NCI-H748 treated with DMSO at 0.1 percent for 48 hours (cell line): ENCODE data around the gene PPP1R3A.

ENCODE experiments used
- DNase-seq: peaks from one replicate; lab custom pipeline; 2025; lab: John Stamatoyannopoulos, UW

PPP1R3A gene

DNA sequence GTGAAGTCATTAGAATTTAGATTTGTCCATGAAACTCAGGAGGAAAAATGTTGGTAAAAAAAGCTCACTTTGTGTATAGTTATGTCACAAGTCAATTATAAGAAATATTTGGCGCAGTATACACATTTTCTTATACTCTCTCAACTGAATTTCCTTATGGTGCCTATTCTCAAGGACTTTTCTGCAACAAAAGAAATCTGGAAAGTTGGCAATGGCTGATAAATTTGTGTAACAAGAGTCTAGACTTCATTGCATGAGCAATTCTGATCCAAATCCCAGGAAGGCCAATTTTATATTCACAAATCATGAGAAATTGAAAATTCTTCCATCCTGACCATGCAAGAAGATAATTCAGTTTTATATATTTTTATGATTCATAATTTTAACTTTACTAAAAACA is 35.7 kb downstream of the PPP1R3A start:
- DNase-seq = no peak

DNA sequence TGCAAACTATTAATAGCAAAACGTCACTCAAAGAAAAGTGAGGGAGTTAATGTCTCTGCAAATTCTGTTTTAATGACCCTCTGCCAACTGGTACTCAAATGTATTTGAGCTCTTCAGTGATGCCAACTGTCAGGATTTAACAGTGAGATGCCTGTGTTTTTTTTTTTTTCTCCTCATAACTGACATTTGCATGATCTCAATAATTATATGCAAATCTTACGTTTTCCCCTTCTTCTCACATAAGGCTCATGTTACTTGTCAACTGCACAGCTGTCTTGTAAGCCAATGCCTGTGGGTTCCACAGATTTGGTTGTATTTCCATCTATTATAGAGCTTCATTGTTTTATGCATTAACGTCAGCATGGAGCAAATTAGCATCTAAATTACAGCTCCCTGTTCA is 38.2 kb downstream of the PPP1R3A start:
- no peak for DNase-seq

DNA sequence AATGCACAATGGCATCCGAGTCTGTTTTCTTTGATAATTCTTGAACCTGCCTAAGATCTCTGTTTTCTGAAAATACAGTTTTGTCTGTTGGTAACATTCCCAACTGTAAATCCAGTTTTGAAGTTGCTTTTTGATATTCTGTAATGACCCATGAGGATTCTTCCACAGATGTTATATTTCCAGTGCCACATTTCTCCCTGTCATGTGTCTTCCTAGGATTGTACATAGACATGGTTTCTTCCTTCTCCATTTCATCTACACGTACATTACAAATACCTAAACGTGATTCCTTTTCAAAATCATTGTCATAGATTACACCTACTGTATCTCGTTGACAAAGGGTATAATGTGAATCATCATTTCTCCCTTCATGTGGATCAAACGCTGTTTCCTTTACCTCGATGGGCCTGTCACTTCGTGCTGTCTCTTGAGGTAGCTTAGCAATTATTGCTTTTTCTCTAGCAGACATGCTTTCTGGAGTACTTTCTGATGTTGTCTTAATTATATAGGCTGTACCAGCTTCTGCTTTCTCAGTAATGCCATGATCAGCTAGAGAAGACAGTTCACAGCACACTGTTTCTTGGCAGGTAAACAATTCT is 40.3 kb downstream of the PPP1R3A start:
- no peak for DNase-seq

DNA sequence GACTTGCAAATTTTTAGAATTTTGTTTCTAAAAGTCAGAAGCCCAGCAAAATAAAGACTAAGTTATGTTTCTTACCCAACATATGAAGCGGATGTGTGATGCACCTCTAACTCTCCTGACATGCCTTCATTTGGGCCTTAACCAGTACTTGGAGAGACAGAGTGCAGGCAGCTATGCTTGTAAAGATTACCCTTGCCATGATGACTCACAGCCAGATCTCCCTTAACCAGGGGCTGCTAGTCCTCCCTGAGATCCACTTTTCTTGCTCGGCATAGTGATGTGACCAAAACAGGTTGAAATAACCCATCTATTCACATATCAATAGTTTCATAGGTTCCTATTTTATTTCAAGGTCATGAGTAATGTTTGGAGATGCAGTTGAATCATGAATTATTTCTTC is 43.6 kb downstream of the PPP1R3A start:
- no peak for DNase-seq

DNA sequence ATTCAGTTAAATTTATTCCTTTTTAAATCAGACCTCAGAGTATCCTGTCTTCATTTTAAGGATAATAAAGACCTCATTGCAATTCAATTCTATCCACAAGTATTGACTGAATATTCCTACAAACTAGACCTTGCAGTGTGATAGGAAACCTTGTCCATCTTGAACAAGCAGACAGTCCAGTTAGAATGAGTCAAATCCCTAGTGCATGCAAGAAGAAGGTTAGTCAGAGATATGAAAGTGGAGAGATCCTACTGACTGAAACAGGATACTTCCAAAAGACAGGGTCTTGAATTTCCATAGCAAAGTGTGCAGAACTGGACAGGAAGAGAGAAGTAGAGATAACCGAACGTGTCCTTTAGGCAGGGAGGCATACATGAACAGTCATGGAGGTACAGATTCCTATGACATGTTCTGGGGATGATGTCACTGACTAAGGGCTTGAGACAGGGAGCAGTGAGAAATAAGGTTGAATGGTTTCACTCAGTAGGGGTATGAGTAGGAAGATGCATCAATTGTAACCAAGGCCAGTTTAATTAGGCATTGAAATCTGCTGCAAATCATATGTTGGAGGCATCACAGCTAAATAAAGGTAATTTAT is 45.2 kb downstream of the PPP1R3A start:
- no peak for DNase-seq

DNA sequence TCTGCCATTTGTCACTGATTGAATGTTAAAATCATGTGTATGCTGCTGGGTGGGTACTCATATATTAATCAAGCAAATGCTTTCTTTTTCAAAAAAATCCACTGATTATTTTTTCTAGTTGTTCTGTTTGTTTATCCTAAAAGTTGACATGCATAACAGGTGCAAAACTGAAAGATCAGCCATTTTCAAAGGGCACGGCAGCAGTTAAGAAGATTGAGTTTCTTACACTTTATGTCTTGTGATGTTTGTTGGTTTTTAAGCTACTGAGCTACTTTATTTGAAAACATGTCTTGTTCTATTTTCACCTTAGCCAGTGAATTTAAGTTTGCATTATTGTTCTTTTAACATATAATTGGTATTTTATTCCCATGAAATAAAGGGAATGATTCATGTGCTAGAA is 45.8 kb downstream of the PPP1R3A start:
- DNase-seq = no peak

DNA sequence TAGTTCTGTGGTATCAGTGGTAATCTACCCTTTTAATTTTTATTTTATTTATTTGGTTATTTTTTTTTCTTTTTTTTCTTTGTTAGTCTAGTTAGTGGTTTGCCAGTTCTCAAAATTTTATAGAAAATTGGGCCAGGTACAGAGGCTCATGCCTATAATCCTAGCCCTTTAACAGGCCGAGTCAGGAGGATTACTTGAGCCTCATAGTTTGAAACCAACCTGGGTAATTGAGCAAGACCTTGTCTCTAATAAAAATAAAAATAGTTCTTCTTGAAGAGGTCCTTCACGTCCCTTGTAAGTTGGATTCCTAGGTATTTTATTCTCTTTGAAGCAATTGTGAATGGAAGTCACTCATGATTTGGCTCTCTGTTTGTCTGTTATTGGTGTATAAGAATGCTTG is 51.5 kb downstream of the PPP1R3A start:
- DNase-seq = no peak

DNA sequence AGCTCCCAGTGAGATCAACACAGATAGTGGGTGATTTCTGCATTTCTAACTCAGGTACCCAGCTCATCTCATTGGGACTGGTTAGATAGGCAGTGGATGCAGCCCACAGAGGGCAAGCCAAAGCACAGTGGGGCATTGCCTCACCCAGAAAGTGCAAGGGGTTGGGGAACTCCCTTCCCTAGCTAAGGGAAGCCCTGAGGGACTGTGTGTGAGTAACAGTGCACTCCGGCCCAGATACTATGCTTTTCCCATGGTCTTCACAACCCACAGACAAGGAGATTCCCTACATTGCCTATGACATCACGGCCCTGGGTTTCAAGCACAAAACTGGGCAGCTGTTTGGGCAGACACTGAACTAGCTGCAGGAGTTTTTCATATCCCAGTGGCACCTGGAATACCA is 62.8 kb downstream of the PPP1R3A start:
- DNase-seq = no peak

DNA sequence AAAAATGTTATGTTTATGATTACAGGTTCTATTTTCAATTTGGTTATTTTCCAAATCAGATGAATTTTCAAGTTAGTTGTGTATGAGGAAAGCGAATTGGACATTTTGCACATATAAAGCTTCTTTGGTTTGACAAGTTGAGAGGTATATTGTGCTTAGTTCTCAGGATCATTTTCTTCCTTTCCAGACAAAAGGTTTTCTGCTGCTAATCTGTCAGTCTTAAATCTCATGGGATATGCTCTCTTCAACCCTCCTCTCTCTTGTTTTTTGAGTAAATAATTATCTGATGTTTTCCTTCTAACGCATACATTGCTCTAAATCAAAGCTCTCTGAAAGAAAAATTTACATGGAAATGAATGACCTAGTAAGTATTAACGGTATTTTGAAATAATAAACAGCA is 77.9 kb downstream of the PPP1R3A start:
- DNase-seq = no peak

DNA sequence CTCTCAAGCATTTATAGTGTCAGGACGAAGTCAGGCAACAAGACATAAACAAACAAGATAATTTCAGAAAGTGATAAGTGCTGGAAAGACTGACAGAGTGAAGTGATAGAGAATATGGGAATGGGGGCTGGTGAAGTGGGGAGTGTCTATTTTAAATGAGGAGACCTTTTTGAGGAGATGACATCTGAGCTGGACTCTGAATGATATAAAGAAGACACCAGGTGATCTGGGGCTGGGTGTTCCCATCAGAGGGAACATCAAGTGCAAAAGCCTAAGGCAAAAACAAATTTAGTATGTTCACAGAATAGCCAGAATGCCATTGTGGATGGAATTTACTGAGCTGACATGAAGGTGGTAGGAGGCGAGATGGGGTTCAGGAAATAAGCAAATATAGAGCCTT is 83.4 kb downstream of the PPP1R3A start:
- no peak for DNase-seq

DNA sequence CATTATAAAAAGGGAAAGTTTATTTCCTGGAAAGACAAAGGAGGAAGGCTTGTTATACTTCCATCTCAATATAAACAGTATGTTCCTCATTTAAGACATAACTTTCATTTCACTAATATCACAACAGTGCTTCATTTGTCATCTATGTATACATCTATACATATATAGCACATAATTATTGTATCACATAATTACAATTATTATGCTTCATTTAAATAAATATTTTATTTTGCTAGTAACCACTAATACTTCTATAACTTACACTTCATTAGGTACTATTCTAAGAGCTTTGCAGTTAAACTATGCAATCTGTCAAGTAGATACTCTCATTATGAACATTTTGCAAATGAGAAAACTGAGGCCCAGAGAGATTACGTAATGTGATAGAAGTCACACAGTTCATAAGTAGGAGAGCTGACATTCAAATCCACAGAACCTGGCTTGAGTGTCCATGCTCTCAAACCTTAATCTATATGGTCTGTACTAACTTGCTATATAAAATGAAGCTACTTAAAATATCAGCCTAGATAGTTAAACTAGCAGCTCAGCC is 86.5 kb downstream of the PPP1R3A start:
- DNase-seq = no peak

DNA sequence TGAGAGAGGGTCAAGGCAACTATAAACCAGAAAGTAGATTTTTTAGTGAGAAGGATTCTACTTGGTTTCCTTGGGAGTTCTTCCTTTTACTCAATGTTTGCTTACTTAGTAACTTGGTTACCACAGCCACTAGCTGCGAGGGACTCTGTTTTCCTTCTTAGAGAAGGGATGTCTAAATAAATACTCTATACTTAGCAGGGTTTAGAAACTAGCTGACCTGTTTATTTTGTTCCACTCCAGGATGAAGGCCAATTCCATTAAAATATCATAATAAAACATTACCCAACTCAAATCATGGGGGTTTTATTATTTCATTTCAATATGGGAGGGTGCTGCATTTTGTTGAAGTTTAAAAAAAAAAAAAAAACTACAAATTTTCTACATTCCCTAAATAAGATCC is 87.3 kb downstream of the PPP1R3A start:
- peak; percentile 17 for DNase-seq

DNA sequence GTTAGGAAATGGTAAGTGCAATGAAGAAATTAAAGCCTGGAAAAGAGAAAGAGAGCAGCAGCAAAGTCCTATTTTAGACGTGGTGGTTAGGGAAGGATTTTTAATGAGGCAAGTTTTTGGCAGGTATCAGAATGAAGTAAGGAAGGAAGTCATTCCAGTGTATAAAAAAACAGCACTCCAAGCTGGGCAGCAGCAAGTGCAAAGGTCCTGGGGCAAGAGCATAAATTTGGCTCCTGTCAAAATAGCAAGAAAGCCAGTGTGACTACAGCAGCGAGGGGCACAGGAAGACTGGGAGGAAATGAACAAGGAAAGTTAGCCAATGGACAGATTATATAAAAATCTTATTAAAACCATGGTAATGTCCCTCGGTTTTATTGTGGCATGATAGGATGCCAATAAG is 90.2 kb downstream of the PPP1R3A start:
- no peak for DNase-seq
